ENCODE results near the gene CNTFR. TPM values are rescaled to one million over a fixed set of nuclear protein-coding genes. Genes with fewer than 3 reads are reported as not detected.

CNTFR gene
- total and polyA plus RNA-seq, 4 donors: 0.75 to 3.3 (median 2.0) TPM

GRCh38 chr9:34506623-34507022, 82.9 kb downstream of the CNTFR start:
- TF ChIP-seq FOXA2 (IDR thresholded peaks at IDR 0.05) (no peak), ATF3 (IDR thresholded peaks at IDR 0.05) (no peak), TAF1 (conservative IDR thresholded peaks at IDR 0.05) (no peak), YY1 (IDR thresholded peaks at IDR 0.05) (no peak), GABPA (IDR thresholded peaks at IDR 0.05 in 1 of 2, conservative IDR thresholded peaks at IDR 0.05 in 1 of 2) (no peak), REST (IDR thresholded peaks at IDR 0.05) (no peak), NR2F2 (IDR thresholded peaks at IDR 0.05) (no peak), SP1 (IDR thresholded peaks at IDR 0.05) (no peak), HNF4G (IDR thresholded peaks at IDR 0.05) (no peak), RXRA (IDR thresholded peaks at IDR 0.05) (no peak), FOXA1 (IDR thresholded peaks at IDR 0.05) (no peak), RAD21 (IDR thresholded peaks at IDR 0.05) (no peak), HNF4A (conservative IDR thresholded peaks at IDR 0.05) (no peak), JUND (IDR thresholded peaks at IDR 0.05) (no peak), EGR1 (IDR thresholded peaks at IDR 0.05; ENCODE audit: low read depth in 2 of 2) (no peak), CTCF (IDR thresholded peaks at IDR 0.05; ENCODE audit: low read depth, low read length, missing input control) (no peak), MAX (IDR thresholded peaks at IDR 0.05) (no peak)
- H3K4me1 ChIP-seq (ENCODE audit: control insufficient read depth in 4 of 4, insufficient read depth in 4 of 4, low read length in 3 of 4): peaks cover 0 to 9% (median 4%) of the 10 kb centered on the region in 4 donors
- no peaks in the 10 kb centered on the region for H3K36me3 ChIP-seq (ENCODE audit: control insufficient read depth in 4 of 4, insufficient read depth in 3 of 4, low read depth in 1 of 4, low read length in 3 of 4)
- H3K27ac ChIP-seq (ENCODE audit: low read depth in 1 of 2, low read length in 2 of 2): no peak overlapping the region
- H3K27me3 ChIP-seq (ENCODE audit: control insufficient read depth in 4 of 4, insufficient read depth in 4 of 4, low read length in 3 of 4): no peaks in the 10 kb centered on the region
- H3K4me3 ChIP-seq (ENCODE audit: low read depth in 1 of 3, low read length in 3 of 3): no peak overlapping the region
- 96% methylated on average over 7 of the region's 7 CpGs for WGBS
- no peaks in the 10 kb centered on the region for H3K9me3 ChIP-seq (ENCODE audit: control insufficient read depth in 4 of 4, low read length in 3 of 4)
- DNase-seq (ENCODE audit: low spot score): no peak
- H3K9ac ChIP-seq (ENCODE audit: low read depth in 1 of 2, low read length in 2 of 2): no peak overlapping the region

- DNase-seq (ENCODE audit: low spot score): no peak
- no peaks in the 10 kb centered on the region for H3K36me3 ChIP-seq (ENCODE audit: control insufficient read depth in 4 of 4, insufficient read depth in 3 of 4, low read depth in 1 of 4, low read length in 3 of 4)
- H3K27me3 ChIP-seq (ENCODE audit: control insufficient read depth in 4 of 4, insufficient read depth in 4 of 4, low read length in 3 of 4): no peaks in the 10 kb centered on the region
- WGBS: 91% methylated on average over 5 of the region's 5 CpGs
- H3K9me3 ChIP-seq (ENCODE audit: control insufficient read depth in 4 of 4, low read length in 3 of 4): no peaks in the 10 kb centered on the region
- TF ChIP-seq HNF4A (conservative IDR thresholded peaks at IDR 0.05) (no peak), FOXA2 (IDR thresholded peaks at IDR 0.05) (no peak), YY1 (IDR thresholded peaks at IDR 0.05) (no peak), RXRA (IDR thresholded peaks at IDR 0.05) (no peak), CTCF (IDR thresholded peaks at IDR 0.05; ENCODE audit: low read depth, low read length, missing input control) (no peak), GABPA (IDR thresholded peaks at IDR 0.05 in 1 of 2, conservative IDR thresholded peaks at IDR 0.05 in 1 of 2) (no peak), TAF1 (conservative IDR thresholded peaks at IDR 0.05) (no peak), JUND (IDR thresholded peaks at IDR 0.05) (no peak), ZBTB33 (IDR thresholded peaks at IDR 0.05) (no peak), MAX (IDR thresholded peaks at IDR 0.05) (no peak), NR2F2 (IDR thresholded peaks at IDR 0.05) (no peak)
- no peak overlapping the region for H3K9ac ChIP-seq (ENCODE audit: low read depth in 1 of 2, low read length in 2 of 2)
- peaks cover 0 to 9% (median 4%) of the 10 kb centered on the region in 4 donors for H3K4me1 ChIP-seq (ENCODE audit: control insufficient read depth in 4 of 4, insufficient read depth in 4 of 4, low read length in 3 of 4)
- no peak overlapping the region for H3K4me3 ChIP-seq (ENCODE audit: low read depth in 1 of 3, low read length in 3 of 3)
- H3K27ac ChIP-seq (ENCODE audit: low read depth in 1 of 2, low read length in 2 of 2): no peak overlapping the region
Measured at GRCh38 chr9:34505370-34506120, 84.0 kb downstream of the CNTFR start.

Measured in liver (tissue), 9 donors.